ENCODE measurements around the gene DUSP10.

DNA sequence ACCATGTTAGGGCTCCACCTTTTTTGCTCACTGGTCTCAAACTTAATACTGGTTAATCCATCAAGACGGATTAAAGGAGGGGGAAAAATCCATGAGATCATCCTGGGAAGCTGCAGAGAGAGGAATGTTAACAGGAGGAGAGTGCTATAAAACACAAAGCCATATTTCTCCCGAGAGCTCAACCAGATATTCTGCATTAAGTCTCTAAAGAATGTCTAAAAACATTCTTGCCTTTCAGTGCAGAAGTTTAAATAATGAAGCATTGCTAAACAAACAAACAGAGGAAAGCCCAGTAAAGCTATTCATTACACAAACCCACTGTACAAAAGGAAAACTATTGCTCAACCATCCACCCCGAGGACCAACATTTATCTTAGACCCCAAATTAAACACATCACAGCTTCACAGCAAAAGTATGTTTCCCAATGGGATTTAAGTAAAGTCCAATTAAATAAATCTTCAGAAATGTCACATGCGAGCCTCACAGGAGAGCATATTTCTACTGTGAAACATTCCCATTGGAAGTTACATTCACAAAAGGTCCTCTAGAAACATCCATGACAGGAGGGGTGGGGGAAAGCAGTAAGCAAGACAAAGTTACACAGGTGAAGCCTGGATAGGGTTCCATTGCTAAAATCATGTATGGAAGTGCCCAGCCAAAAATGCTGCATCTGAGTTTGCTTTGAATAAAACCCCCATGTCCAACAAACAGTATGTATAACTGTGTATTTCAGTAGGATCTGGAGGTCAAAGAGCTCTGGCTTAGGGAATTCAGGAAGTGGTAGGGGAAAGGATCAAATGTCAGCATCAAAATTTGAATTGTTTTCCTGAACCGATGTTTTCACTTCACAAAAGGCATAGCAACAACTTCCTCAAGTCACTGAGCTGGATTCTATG lies 23.3 kb downstream of the DUSP10 start:
- no peak for TF ChIP-seq EZH2phosphoT487 (IDR thresholded peaks at IDR 0.05)
- no peak for TF ChIP-seq CTCF (IDR thresholded peaks at IDR 0.05)
- TF ChIP-seq EZH2 (IDR thresholded peaks at IDR 0.05) = no peak

All from neural progenitor cell (in vitro differentiated cells).